GM19035 (cell line): Measurements from ENCODE around the gene CARD11.
"Not testable (repeated sequence)": the region's sequence is repeated elsewhere in the genome, so short reads cannot be mapped to it uniquely, and the experiment has no call there.

ENCODE experiments used
- ATAC-seq: cut with Tn5 transposase; IDR thresholded peaks from one replicate; pipeline ENCODE4 v1.9.1; 2021; ENCODE audit not compliant: unreplicated experiment

The CARD11 gene

GRCh38 chr7:3065724-3066143 is 22.1 kb upstream of the CARD11 start:
- ATAC-seq, result no peak

DNA sequence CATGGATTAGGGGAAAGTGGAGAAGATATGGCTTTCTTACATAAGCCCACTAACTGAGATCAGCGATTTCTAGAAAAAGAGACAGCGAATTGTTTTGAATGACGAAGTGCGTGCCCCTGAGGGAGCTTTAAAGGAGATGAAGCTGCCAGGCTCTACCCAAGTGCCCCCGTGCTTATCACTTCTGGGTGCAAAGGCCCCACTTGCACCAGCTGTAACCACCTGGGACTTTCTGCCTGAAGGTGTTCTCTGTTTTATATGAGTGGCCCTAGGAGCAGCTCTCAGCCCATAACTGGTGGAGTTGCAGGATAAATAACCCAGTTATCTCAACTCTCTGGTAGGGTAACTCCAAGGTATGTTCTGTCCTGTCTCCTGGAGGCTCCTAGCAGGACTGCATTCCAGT is 20.4 kb upstream of the CARD11 start:
- ATAC-seq, result no peak

DNA sequence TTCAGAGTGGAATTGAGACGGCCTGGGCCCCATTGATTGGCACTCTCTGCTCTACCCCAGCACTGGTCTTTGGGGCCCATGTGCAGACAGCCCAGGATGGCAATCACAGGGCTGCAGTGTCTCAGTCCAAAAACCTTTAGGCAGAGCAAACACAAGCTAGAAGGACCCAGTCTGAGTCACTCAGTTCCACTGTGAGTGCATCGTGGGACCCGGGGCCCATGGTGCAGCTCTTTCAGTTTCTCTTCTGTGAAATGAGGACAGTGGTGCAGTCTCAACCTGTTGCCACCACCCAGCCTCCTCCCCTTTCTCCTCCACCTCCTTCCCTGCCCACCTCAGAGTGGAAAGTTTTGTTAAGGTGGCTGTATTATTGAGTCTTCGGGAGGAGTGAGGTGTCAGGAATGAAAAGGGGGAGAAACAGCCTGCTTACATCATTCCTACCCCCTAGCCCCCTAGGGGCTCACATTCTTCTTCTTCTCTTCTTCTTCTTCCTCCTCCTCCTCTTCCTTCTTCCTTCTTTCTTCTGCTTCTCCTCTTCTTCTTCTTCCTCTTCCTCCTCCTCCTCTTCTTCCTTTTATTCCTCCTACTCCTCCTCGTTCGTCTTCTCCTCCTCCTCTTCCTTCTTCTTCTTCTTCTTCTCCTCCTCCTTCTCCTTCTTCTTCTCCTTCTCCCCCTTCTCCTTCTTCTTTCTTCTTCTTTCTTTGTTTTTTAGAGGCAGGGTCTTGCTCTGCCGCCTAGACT is 19.5 kb upstream of the CARD11 start:
- ATAC-seq, result peak; percentile 96

GRCh38 chr7:3057066-3057420 is 13.4 kb upstream of the CARD11 start:
- ATAC-seq, result no peak

DNA sequence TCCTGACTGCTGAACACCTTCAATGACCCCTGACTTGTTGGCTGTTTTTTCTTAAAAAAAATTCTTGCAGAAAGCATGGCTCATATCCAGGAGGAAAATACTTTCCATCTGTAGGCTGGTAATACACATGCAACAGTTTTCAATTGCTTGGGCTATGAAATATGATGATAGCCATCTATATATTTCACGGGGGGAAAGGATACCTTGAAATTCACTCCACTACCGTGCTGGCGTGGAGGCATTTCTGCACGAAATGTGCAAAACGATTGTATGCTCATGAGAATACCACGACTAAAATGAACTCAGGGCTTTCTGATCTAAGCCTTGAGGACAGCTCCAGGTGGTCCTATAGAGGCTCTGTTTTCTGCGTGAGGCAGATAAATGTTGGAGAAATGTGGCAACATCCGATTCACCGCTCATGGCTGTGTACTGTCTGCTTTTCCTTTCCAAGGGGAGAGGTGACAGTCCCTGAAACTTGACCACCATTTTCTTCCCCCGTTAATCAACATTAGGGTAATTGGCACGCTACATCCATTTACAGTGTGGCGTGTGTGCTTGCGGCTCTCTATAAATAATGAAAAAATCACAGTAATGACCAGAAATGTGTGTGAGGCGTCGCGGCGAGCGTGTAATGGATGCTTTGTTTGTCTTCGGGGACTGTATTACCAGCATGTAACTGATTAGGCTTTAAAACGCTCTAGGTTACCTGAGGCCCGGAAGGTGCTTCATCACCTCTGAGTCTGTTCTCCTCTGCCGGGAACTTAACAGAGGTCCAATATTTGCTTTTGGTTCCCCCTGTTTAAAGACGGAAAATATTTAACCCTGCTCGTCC is 12.8 kb upstream of the CARD11 start:
- no peak for ATAC-seq

GRCh38 chr7:3055626-3056025 is 12.0 kb upstream of the CARD11 start:
- ATAC-seq, result no peak

GRCh38 chr7:3042861-3043489 is 692 bp downstream of the CARD11 start:
- ATAC-seq, result peak; percentile 63

DNA sequence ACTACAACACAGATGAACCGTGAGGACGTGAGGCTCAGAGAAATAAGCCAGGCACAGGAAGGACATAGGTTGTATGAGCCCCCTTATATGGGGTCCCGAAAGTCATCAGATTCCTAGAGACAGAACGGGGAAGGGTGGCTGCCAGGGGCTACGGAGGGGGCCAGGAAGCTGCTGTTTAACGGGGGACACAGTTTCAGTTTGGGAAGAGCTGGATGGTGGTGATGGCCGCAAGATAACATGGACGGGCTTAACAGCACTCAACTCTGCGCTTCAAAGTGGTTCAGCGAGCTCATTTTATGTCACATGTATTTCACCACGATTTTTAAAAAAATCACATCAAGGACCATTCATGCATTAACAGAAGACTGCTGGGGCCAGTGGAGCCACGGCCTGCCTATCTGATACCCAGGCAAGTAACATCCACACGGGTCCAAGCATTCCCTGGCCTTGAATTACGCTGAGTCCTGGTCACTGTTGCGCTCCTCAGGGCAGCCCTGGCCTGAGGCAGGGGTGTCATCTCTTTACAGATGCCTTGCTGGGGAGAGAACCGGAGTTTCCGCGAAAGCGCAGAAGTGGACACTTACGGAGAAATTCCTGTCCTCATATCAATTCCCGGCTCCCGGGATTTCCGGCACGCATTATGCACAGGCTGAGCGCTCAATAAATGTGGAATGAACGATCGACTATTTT is 1.5 kb downstream of the CARD11 start:
- no peak for ATAC-seq

DNA sequence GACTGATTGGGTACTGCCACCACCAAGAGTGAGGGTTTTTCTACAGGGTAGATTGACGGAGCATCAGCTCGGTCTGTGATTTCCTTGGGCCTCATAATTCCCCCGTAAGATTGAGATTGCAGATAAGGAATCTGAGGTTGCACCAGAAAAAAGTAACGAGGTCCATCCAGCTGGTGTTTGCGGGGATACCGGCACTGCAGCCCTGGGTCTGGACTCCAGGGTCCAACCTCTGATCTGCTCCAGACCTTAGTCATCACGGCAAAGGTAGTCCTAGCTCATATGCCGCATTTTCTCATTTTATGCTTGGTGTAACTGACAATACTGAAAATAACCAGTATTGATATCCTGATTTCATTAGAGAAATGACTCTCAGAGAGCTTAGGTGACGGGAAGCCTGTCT is 3.9 kb downstream of the CARD11 start:
- ATAC-seq, result no peak

- not testable (repeated sequence) for ATAC-seq
These were observed 5.7 kb downstream of the CARD11 start for GRCh38 chr7:3038011-3038410.

DNA sequence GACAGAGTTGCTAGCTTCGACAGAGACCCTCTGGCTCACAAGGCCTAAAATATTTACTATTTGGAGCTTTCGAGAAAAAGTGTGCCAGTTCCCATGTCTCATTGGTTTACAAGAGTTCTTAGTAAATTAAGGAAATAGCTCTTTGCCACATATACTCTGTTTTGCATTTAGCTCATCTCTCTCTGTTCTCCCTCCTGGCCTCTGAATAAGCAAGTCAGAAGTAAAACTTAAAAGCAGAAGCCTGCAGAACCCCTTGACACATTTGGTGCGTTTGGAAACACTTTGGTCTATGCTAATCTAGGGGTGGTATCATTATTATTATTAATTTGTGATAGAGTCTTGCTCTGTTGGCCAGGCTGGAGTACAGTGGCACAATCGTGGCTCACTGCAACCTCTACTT is 6.4 kb downstream of the CARD11 start:
- no peak for ATAC-seq

- ATAC-seq, result no peak
These were observed 9.0 kb downstream of the CARD11 start for GRCh38 chr7:3034591-3035150.

DNA sequence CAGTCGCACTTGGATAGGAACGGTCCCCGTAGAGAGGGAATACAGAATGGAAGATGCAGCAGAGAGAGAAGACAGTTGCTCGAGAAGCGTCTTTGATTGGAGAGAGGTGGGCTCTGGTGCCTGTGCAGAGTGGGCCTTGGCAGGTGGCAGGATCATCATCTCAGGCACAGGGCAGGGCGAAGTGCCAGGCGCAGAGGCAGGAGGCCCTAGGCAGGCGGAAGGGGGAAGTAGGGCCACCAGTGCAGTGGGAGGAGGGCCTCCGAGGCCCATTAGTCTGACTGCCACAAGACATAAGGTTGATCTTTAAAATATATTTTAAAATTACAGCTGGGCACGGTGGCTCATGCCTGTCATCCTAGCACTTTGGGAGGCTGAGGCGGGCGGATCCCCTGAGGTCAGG is 10.1 kb downstream of the CARD11 start:
- no peak for ATAC-seq

DNA sequence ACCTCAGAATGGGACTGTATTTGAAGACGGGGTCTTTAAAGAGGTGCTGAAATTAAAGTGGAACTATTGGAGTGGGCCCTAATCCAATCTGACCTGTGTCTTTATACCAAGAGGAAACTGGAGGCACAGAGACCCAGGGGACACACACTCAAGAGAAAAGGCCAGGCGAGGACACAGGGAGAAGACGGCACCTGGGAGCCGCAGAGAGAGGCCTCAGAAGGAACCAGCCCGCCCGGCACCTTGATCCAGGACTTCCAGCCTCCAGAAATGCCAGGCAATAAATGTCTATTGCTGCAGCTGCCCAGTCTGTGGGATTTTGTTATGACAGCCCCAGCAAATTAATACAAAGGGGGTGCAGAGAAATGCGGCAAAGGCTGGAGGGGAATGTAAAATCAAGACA is 10.5 kb downstream of the CARD11 start:
- ATAC-seq, result no peak

GRCh38 chr7:3032256-3032655 is 11.4 kb downstream of the CARD11 start:
- no peak for ATAC-seq

DNA sequence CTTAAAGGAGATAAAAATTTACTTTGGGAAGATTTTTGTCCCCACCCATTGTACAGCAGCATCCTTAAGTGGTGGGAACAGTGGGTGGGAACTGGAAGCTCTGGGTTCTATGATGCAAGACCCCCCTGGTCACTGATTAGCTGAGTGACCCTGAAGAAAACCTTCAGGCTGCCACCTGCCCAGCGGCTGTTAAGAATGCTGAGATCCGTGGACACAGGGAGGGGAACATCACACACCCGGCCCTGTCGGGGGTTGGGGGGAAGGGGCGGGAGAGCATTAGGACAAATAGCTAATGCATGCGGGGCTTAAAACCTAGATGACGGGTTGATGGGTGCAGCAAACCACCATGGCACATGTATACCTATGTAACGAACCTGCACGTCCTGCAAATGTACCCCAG is 14.5 kb downstream of the CARD11 start:
- ATAC-seq, result no peak

- ATAC-seq, result no peak
These were observed 14.9 kb downstream of the CARD11 start for GRCh38 chr7:3028758-3029093.

DNA sequence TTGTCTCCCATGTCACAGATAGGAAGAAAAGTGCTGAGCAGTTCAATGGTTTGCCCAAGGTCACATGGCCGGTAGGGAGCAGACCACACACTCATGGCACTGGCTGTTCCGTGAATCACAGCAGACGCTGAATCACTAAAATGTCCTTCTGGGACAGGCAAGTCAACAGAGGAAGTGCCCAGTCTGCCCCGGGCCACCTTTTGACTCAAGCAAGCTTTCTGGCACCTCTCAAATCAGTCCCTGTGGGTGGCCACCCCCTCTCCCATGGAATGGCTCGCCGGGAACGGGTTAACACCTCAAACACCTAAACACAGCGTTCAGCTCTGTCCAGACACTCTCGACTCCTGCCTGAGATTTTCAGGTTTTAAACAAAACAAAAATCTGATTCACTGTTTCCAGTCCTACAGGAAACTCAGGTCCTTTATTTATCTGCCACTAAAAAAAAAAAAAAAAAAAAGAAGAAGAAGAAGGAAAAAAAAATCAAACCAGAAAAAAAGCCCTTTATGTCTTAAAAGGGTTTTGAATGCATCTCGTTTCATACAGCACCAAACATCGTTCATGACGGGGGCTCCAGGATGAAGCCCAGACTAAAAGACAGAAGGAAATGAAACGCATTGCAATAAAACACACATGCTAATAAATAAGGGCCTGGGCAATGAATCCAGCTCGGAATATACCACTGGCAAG is 15.5 kb downstream of the CARD11 start:
- no peak for ATAC-seq

DNA sequence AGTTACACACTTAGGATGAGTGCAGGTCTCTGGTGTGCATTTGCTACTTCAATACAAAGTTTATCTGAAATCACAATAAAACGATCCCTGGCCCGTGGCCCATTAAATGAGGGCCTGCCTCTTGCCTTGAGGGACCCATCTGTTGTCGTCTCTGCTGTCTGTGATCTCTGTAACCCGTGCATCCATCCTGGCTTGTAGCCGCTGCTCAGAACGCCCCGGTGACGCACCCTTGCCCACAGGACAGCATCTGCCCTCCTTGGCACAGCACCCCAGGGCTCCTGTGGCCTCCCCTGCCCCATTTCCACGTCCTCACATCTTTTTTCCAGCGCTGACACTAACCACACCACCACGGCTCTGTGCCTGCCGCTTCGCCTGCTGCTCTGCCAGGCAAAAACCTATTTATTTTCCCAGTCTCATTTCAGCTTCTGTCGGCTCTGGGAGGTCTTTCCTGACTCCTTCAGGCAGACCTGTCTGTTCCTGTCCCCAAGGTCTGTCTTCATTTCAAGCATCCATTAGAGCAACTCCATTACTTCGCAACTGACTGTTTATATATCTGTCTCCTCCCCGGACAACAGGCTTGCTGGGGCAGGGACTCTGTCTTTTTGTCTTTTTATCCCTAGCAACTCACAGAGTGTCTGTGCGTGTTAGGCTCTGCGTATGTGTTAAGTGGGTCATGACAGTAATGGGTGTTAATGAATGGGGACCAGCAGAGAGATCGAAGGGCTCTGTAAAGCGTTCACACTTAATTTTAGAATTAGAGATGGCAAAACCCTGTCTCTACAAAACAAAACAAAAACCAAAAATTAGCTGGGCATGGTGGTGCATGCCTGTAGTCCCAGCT is 16.4 kb downstream of the CARD11 start:
- ATAC-seq, result no peak

- no peak for ATAC-seq
These were observed 18.1 kb downstream of the CARD11 start for GRCh38 chr7:3025616-3026015.
